ENCODE measurements around the gene LRIG3.

DNA sequence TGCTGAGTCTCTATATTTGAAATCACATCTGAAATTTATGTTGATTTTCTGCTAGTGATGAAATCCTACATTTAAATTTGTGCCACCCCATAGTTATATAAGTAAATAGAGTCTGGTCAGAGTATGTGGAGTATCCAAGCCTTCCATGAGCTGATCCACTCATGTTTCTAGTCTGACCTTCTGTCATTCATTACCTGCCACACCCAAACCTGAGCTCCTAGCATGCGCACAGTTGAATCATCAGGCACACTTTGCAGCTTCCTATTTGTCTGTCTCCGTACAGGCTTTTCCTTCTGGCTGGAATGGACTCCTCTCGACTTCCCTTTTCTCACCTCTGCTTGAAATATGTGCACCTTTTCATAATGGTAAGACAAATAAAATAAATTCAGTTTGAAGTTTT, 45.3 kb upstream of the LRIG3 start:
- TF ChIP-seq CTCF (IDR thresholded peaks at IDR 0.05) (no peak), POLR2A (IDR thresholded peaks at IDR 0.05; ENCODE audit: low read depth) (no peak), POLR2AphosphoS5 (IDR thresholded peaks at IDR 0.05) (no peak), EP300 (IDR thresholded peaks at IDR 0.05) (no peak)
